ENCODE measurements around the gene SYNGAP1.

DNA sequence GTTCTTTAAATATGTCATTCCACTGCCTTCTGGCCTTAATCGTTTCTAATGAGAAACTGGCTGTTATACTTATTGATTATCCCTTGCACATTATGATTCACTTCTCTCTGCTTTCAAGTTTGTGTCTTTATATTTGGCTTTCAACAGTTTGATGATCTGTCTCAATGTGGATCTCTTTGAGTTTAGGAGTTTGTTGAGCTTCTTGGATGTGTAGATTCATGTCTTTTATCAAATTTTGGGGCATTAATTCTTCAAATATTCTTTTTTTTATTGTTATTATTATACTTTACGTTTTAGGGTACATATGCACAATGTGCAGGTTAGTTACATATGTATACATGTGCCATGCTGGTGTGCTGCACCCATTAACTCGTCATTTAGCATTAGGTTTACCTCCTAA, 63.8 kb downstream of the SYNGAP1 start:
- TF ChIP-seq, protein P1, sequence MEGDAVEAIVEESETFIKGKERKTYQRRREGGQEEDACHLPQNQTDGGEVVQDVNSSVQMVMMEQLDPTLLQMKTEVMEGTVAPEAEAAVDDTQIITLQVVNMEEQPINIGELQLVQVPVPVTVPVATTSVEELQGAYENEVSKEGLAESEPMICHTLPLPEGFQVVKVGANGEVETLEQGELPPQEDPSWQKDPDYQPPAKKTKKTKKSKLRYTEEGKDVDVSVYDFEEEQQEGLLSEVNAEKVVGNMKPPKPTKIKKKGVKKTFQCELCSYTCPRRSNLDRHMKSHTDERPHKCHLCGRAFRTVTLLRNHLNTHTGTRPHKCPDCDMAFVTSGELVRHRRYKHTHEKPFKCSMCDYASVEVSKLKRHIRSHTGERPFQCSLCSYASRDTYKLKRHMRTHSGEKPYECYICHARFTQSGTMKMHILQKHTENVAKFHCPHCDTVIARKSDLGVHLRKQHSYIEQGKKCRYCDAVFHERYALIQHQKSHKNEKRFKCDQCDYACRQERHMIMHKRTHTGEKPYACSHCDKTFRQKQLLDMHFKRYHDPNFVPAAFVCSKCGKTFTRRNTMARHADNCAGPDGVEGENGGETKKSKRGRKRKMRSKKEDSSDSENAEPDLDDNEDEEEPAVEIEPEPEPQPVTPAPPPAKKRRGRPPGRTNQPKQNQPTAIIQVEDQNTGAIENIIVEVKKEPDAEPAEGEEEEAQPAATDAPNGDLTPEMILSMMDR (IDR thresholded peaks at IDR 0.05; ENCODE audit: low read depth, low read length), result no peak
- TF ChIP-seq MAX (IDR thresholded peaks at IDR 0.05; ENCODE audit: low read depth, low read length) (no peak), POLR2A (IDR thresholded peaks at IDR 0.05; ENCODE audit: extremely low read depth, insufficient read length) (no peak), MYC (IDR thresholded peaks at IDR 0.05; ENCODE audit: low read depth, low read length) (no peak)

All from NB4 (cell line).